ENCODE measurements around the gene ATP5PD. TPM values are rescaled to one million over a fixed set of nuclear protein-coding genes. Genes with fewer than 3 reads are reported as not detected.

The ATP5PD gene
- total RNA-seq, 1 experiment from 2014 or later, result 383 TPM

- ChIA-PET POLR2A (interaction anchor here (0.6 to 3.5 kb wide), 13 partner anchors 15 to 196 kb away, joined by 3 to 30 read pairs (median 6); partner anchors contain the start of genes CDR2L, FDXR, HID1 and KCTD2), CTCF (interaction anchor here (0.6 to 7.0 kb wide), 34 partner anchors 10 to 258 kb away, joined by 3 to 139 read pairs (median 6); partner anchors contain the start of genes ATP5PD, CDR2L, FDXR and HID1)
- Mint-ChIP-seq H3K27me3 (ENCODE audit: low read depth) (no peaks in the 10 kb centered on the region), H3K36me3 (peaks cover 10% of the 10 kb centered on the region), H3K4me1 (peaks cover 26% of the 10 kb centered on the region), H3K4me3 (peak overlapping the region; percentile 73), H3K9me3 (no peaks in the 10 kb centered on the region), H3K27ac (peak overlapping the region; percentile 84)
- ATAC-seq (no peak), DNase-seq (ENCODE audit: low spot score) (no peak)
- no peak for TF ChIP-seq ERG (CRISPR knock-in tag; IDR thresholded peaks at IDR 0.05)
- TF ChIP-seq EMX1 (CRISPR knock-in tag; IDR thresholded peaks at IDR 0.05), result 0 out of 2 replicates have a peak, but pooled peaks have one; percentile 29
- no peak for TF ChIP-seq ZNF423 (CRISPR knock-in tag; IDR thresholded peaks at IDR 0.05)
- TF ChIP-seq AFF4 (CRISPR knock-in tag; IDR thresholded peaks at IDR 0.05; ENCODE audit: borderline replicate concordance), result no peak
- TF ChIP-seq ZMAT4 (CRISPR knock-in tag; IDR thresholded peaks at IDR 0.05), result no peak
- 0 out of 2 replicates have a peak, but pooled peaks have one; percentile 2 for TF ChIP-seq ATF2 (CRISPR knock-in tag; IDR thresholded peaks at IDR 0.05; ENCODE audit: borderline replicate concordance, low read depth)
Observed at GRCh38 chr17:75013092-75013559, 33.6 kb downstream of the ATP5PD start.

GRCh38 chr17:75012346-75013091, 34.2 kb downstream of the ATP5PD start, which contains the start of gene MRPL58:
MRPL58 (plus strand) TSS chr17:75012670; CDS start chr17:75012687, 17 bp downstream.
- DNase-seq (ENCODE audit: low spot score) (peak; percentile 94), ATAC-seq (peak; percentile 81)
- Mint-ChIP-seq H3K36me3 (peaks cover 7% of the 10 kb centered on the region; the same call in 1 of the 2 replicates), H3K27me3 (ENCODE audit: low read depth) (no peaks in the 10 kb centered on the region), H3K27ac (peak within 1 kb of the TSS; percentile 99), H3K9me3 (no peaks in the 10 kb centered on the region), H3K4me3 (peak within 1 kb of the TSS; percentile 73), H3K4me1 (peaks cover 26% of the 10 kb centered on the region)
- ChIA-PET POLR2A (interaction anchor here (0.6 to 3.5 kb wide), 20 partner anchors 9 to 380 kb away, joined by 3 to 30 read pairs (median 4); partner anchors contain the start of genes CDR2L, FDXR, HID1 and KCTD2), CTCF (interaction anchor here (0.5 to 7.0 kb wide), 41 partner anchors 10 to 276 kb away, joined by 3 to 139 read pairs (median 5); partner anchors contain the start of genes ATP5PD, CDR2L, FDXR and HID1)
- TF ChIP-seq ZNF219 (CRISPR knock-in tag; IDR thresholded peaks at IDR 0.05; ENCODE audit: borderline replicate concordance) (no peak; the same call in 1 of the 2 replicates), TP53 (CRISPR knock-in tag; IDR thresholded peaks at IDR 0.05) (peak; percentile 79), ZNF232 (CRISPR knock-in tag; IDR thresholded peaks at IDR 0.05) (peak; percentile 70; the same call in 1 of the 2 replicates), ZNF138 (CRISPR knock-in tag; conservative IDR thresholded peaks at IDR 0.05) (no peak), E2F4 (CRISPR knock-in tag; IDR thresholded peaks at IDR 0.05; ENCODE audit: borderline replicate concordance, low read depth) (no peak), GTF2I (CRISPR knock-in tag; conservative IDR thresholded peaks at IDR 0.05) (no peak), SP1 (CRISPR knock-in tag; conservative IDR thresholded peaks at IDR 0.05) (peak; percentile 91), CBFB (CRISPR knock-in tag; IDR thresholded peaks at IDR 0.05; ENCODE audit: low read depth) (peak; percentile 88; the same call in 1 of the 2 replicates), ATF1 (CRISPR knock-in tag; IDR thresholded peaks at IDR 0.05) (no peak), NR3C1 (CRISPR knock-in tag; conservative IDR thresholded peaks at IDR 0.05; ENCODE audit: low read depth) (no peak), FOXK1 (CRISPR knock-in tag; IDR thresholded peaks at IDR 0.05) (peak; percentile 95), ATF2 (CRISPR knock-in tag; IDR thresholded peaks at IDR 0.05; ENCODE audit: borderline replicate concordance, low read depth) (peak; percentile 3; the same call in 1 of the 2 replicates), ZNF263 (CRISPR knock-in tag; IDR thresholded peaks at IDR 0.05; ENCODE audit: low read depth) (no peak), TEAD4 (CRISPR knock-in tag; IDR thresholded peaks at IDR 0.05) (no peak), ZNF671 (CRISPR knock-in tag; IDR thresholded peaks at IDR 0.05) (no peak), ZNF121 (CRISPR knock-in tag; IDR thresholded peaks at IDR 0.05) (no peak), USF1 (CRISPR knock-in tag; IDR thresholded peaks at IDR 0.05) (peak; percentile 65; the same call in 1 of the 2 replicates), NR2C2 (CRISPR knock-in tag; IDR thresholded peaks at IDR 0.05) (no peak)

Measured in WTC11 (cell line).